B cell (primary cell): ENCODE measurements around the gene PLCB4.

Experiments
- EZH2 ChIP-seq: IDR thresholded peaks from 2 replicates; pipeline ENCODE4 v1.6.1; 2012; ENCODE audit warnings: borderline replicate concordance, low read depth, mild to moderate bottlenecking, moderate library complexity, low read length; ENCODE audit not compliant: insufficient read depth, poor library complexity, severe bottlenecking
- TF ChIP-seq, protein P1 (sequence below): fragments of 200-600 bp; IDR thresholded peaks from one replicate; pipeline ENCODE4 v1.8.0; 2022; ENCODE audit warnings: antibody characterized with exemption, mild to moderate bottlenecking

DNA sequence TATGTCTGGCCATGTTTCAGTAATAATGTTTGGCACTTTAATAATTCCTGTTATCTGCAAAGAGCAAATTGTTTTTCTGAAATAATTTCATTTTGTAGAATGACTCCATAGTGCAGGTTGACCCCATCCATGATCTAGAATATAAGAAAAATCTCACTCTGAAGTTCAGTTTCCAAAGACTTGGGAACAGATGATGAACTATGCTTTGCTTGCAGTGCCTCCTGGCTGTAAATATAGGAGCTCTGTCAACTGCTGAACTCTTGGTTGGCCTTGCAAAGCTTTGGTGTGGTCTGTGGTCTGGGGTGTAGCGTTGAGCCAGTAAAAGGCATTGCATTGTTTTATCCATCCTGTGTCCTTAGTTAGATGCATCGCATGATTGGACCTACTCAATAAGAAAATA lies 104.0 kb downstream of the PLCB4 start:
- TF ChIP-seq, protein P1, sequence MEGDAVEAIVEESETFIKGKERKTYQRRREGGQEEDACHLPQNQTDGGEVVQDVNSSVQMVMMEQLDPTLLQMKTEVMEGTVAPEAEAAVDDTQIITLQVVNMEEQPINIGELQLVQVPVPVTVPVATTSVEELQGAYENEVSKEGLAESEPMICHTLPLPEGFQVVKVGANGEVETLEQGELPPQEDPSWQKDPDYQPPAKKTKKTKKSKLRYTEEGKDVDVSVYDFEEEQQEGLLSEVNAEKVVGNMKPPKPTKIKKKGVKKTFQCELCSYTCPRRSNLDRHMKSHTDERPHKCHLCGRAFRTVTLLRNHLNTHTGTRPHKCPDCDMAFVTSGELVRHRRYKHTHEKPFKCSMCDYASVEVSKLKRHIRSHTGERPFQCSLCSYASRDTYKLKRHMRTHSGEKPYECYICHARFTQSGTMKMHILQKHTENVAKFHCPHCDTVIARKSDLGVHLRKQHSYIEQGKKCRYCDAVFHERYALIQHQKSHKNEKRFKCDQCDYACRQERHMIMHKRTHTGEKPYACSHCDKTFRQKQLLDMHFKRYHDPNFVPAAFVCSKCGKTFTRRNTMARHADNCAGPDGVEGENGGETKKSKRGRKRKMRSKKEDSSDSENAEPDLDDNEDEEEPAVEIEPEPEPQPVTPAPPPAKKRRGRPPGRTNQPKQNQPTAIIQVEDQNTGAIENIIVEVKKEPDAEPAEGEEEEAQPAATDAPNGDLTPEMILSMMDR, result no peak
- TF ChIP-seq EZH2, result no peak
